Astrocyte of the cerebellum (primary cell): ENCODE results near the gene CACNA2D2.

Experiments used
- DNase-seq: peaks from one replicate; pipeline ENCODE4 v3.0.0-alpha.2; 2011; ENCODE audit warnings: low read depth
- H3K4me3 ChIP-seq: 2 replicates; pipeline ENCODE4 v1.5.1; 2011; ENCODE audit warnings: mild to moderate bottlenecking, low read depth, low read length, moderate library complexity
- CTCF ChIP-seq: IDR thresholded peaks from 2 replicates; pipeline ENCODE4 v1.5.1; 2012; ENCODE audit warnings: low read length, low read depth, moderate library complexity, mild to moderate bottlenecking; ENCODE audit errors: missing control alignments
- in situ Hi-C: cut with HindIII; loops from 2 replicates; pipeline ENCODE4 v1.10.0; 2017; ENCODE audit warnings: low sequenced_read_pairs

Gene CACNA2D2

DNA sequence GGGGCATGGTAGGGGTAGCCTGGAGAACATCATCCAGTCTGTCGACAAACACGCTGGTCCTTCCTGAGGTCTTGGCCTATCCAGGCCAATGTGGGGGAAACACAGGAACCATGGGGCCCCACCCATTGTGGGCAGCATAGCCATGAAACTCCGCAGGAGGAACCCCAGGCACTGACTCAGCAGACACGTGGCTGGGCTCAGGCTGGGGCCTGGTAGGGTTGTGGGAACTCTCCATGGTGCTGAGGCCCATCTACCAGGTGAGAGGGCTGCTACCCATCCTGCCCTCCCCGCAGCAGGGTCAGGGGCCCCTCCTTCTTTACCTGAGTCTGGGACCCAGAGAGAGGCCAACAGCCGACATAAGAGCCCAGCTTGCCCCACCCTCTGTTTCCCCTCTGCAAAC is 22.6 kb upstream of the CACNA2D2 start:
- no peak for TF ChIP-seq CTCF
- DNase-seq = peak; percentile 6
- in situ Hi-C loops = no loop called here
- H3K4me3 ChIP-seq = no peak overlapping the region

- no peak for DNase-seq
- no peak for TF ChIP-seq CTCF
- in situ Hi-C loops = no loop called here
- no peak overlapping the region for H3K4me3 ChIP-seq
These were observed 21.9 kb upstream of the CACNA2D2 start for GRCh38 chr3:50525191-50525910.

DNA sequence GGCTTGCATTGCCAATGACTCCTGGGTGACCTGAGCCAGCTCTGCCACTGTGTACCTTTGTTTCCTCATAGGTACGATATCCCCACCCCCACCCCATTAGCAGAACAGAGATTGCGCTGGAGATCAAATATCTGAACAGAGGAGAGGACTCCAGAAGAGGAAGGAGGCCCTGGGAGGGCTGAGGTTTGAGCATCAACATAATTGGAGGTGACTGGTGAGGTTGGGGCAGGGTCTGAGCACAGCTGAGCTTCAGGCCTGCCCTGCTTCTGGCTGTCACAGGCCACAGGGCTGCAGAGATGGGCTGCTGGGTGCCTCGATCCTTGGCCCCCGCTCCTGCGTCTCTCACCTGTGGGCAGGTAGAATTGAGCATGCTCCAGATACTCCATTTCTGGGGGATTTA is 21.3 kb upstream of the CACNA2D2 start:
- TF ChIP-seq CTCF = no peak
- in situ Hi-C loops = no loop called here
- DNase-seq = no peak
- H3K4me3 ChIP-seq = no peak overlapping the region

DNA sequence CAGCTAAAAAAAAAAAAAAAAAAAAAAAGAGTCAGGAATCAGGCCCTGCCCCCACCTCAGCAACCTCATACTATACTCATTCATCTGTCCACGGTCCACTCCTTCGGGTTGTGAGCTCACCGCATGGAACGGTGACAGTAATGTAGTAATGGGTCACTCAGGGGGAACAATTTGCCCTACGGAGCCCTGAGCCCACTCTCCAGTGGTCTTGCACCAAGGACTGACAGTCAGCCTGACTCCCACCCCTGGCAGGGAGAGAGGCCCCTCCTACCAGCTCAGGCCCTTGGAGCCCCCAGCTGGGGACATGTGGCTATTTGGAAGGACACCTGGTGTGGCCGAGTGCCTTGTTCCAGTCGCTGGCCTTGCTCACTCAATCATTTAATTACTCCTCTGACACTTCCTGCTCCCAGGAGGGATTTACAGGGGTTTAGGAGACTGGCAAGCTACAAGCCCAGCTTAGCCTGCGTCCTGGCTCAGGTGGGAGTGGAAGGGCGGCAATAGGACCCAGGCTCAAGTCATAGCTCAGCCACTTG is 19.9 kb upstream of the CACNA2D2 start:
- no peak for DNase-seq
- no peak overlapping the region for H3K4me3 ChIP-seq
- in situ Hi-C loops = no loop called here
- TF ChIP-seq CTCF = no peak

DNA sequence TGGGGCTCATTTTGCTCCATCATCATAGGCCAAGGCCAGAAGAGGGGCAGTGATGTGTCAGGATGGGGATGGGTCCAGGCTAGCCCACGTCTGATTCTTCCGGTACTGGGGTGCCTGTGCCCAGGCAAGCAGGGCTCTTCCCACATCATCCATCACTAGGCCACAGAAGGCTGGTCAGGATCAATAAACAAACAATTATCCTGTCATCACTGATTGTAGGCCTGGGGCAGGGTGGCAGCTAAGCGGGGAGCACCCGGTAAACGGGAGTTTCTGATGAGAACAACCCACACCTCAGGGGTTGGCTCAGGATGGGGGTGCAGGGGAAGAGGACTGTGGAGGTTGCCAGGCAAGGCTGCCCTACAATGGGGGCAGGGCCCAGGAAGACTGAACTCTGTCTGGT is 18.1 kb upstream of the CACNA2D2 start:
- in situ Hi-C loops = no loop called here
- no peak overlapping the region for H3K4me3 ChIP-seq
- TF ChIP-seq CTCF = no peak
- DNase-seq = no peak

GRCh38 chr3:50520849-50521248 is 17.4 kb upstream of the CACNA2D2 start:
- DNase-seq = no peak
- no peak overlapping the region for H3K4me3 ChIP-seq
- no peak for TF ChIP-seq CTCF
- in situ Hi-C loops = no loop called here
